Stomach smooth muscle (tissue), 2 donors: ENCODE results near the gene ALDH1L2.
A peak's percentile ranks its signal among the peaks of the same experiment; 100 is the strongest.

Experiments used
- H3K27ac ChIP-seq: one replicate; pipeline ENCODE4 v1.7.0; 2013; ENCODE audit warnings: mild to moderate bottlenecking, low read length, inconsistent platforms
- H3K27me3 ChIP-seq, 2 donors: one replicate each; pipeline ENCODE4 v1.7.0; 2013; ENCODE audit warnings: low read length in 2 of 2; ENCODE audit not compliant: insufficient read depth in 2 of 2, control insufficient read depth in 1 of 2
- H3K36me3 ChIP-seq, 2 donors: one replicate each; pipeline ENCODE4 v1.7.0; 2013; ENCODE audit warnings: low read length in 2 of 2; ENCODE audit not compliant: control insufficient read depth in 2 of 2, insufficient read depth in 2 of 2
- H3K4me1 ChIP-seq: one replicate; pipeline ENCODE4 v1.7.0; 2013; ENCODE audit warnings: low read length; ENCODE audit not compliant: control insufficient read depth, insufficient read depth
- H3K4me3 ChIP-seq, 2 donors: one replicate each; pipeline ENCODE4 v1.7.0; 2013; ENCODE audit warnings: low read length in 2 of 2
- H3K9ac ChIP-seq, 2 donors: one replicate each; pipeline ENCODE4 v1.7.0; 2013; ENCODE audit warnings: low read length in 2 of 2, mild to moderate bottlenecking in 1 of 2
- H3K9me3 ChIP-seq, 2 donors: one replicate each; pipeline ENCODE4 v1.7.0; 2013; ENCODE audit warnings: low read length in 2 of 2; ENCODE audit not compliant: control insufficient read depth in 2 of 2
- donor health status: healthy.
- donor health status: Pancreatic carcinoma.

Gene ALDH1L2

GRCh38 chr12:105032703-105033357 lies 51.4 kb downstream of the ALDH1L2 start:
- Histone ChIP-seq H3K4me1 (no peaks in the 10 kb centered on the region), H3K27me3 (no peaks in the 10 kb centered on the region), H3K27ac (no peak overlapping the region), H3K9me3 (no peaks in the 10 kb centered on the region), H3K4me3 (no peak overlapping the region), H3K36me3 (peaks cover 0 to under 1% of the 10 kb centered on the region in 2 donors), H3K9ac (no peak overlapping the region)

- Histone ChIP-seq H3K4me1 (peaks cover 3% of the 10 kb centered on the region), H3K36me3 (no peaks in the 10 kb centered on the region), H3K9me3 (no peaks in the 10 kb centered on the region), H3K27me3 (no peaks in the 10 kb centered on the region), H3K27ac (no peak overlapping the region), H3K9ac (no peak overlapping the region), H3K4me3 (no peak overlapping the region)
Measured at GRCh38 chr12:105030820-105031807, 53.1 kb downstream of the ALDH1L2 start.

DNA sequence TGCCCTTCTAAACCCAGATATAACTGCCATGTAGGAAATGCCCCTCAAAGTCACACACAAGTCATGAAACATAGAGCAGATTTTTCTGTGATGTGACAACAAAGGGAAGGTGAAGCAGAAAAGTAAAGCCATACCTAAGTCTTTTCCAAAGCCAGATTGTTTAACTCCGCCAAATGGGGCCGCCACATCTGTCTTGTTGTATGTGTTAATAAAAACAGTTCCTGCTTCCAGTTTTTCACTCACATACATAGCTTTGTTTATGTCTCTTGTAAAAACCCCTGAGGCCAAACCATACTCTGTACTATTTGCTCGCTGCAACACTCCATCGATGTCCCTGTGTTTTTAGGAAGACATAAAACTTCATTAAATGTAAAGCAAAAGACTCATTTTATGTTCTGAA lies 57.8 kb downstream of the ALDH1L2 start:
- Histone ChIP-seq H3K27ac (peak overlapping the region; percentile 13), H3K9me3 (no peaks in the 10 kb centered on the region), H3K9ac (peak overlapping the region in 1 of 2 donors; percentile 22), H3K4me3 (peak overlapping the region in 1 of 2 donors; percentile 9), H3K4me1 (peaks cover 23% of the 10 kb centered on the region), H3K27me3 (no peaks in the 10 kb centered on the region), H3K36me3 (no peaks in the 10 kb centered on the region)

GRCh38 chr12:105025890-105026289 lies 58.4 kb downstream of the ALDH1L2 start:
- Histone ChIP-seq H3K4me1 (peaks cover 23% of the 10 kb centered on the region), H3K4me3 (no peak overlapping the region)

DNA sequence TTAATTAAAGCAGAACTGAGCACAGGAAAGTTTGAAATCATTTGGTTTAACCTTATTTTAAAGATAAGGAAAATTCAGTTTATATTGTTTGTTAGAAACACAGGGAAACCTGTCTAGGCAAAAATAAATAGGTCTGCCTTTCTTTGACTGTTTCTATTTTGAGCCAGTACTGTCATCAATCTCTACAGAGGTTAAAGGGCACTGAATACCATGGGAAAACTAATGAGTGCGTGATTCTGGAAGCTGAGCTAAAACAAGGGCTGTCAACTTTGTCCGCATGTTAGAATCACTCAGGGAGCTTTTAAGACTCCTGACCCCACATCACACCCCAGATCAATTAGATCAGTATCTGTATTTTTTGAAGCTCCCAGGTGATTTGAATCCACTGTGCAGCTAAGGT lies 59.3 kb downstream of the ALDH1L2 start:
- H3K4me3 ChIP-seq: no peak overlapping the region
- H3K4me1 ChIP-seq: peaks cover 23% of the 10 kb centered on the region
- no peak overlapping the region for H3K9ac ChIP-seq
- no peaks in the 10 kb centered on the region for H3K9me3 ChIP-seq
- no peaks in the 10 kb centered on the region for H3K36me3 ChIP-seq
- peak overlapping the region; percentile 71 for H3K27ac ChIP-seq
- no peaks in the 10 kb centered on the region for H3K27me3 ChIP-seq

More at GRCh38 chr12:105025890-105026289, 58.4 kb downstream of the ALDH1L2 start:
- Histone ChIP-seq H3K9ac (no peak overlapping the region), H3K27me3 (no peaks in the 10 kb centered on the region), H3K9me3 (no peaks in the 10 kb centered on the region), H3K27ac (peak overlapping the region; percentile 71), H3K36me3 (no peaks in the 10 kb centered on the region)

GRCh38 chr12:105020241-105020962 lies 63.9 kb downstream of the ALDH1L2 start:
- H3K36me3 ChIP-seq: peaks cover 0 to 10% of the 10 kb centered on the region in 2 donors
- no peak overlapping the region for H3K27ac ChIP-seq
- H3K9ac ChIP-seq: no peak overlapping the region
- H3K4me1 ChIP-seq: peaks cover 17% of the 10 kb centered on the region
- H3K9me3 ChIP-seq: no peaks in the 10 kb centered on the region
- no peaks in the 10 kb centered on the region for H3K27me3 ChIP-seq
- no peak overlapping the region for H3K4me3 ChIP-seq

- Histone ChIP-seq H3K4me3 (no peak overlapping the region), H3K27me3 (no peaks in the 10 kb centered on the region), H3K4me1 (peaks cover 3% of the 10 kb centered on the region), H3K27ac (no peak overlapping the region), H3K36me3 (peaks cover 6 to 10% of the 10 kb centered on the region in 2 donors), H3K9me3 (no peaks in the 10 kb centered on the region), H3K9ac (no peak overlapping the region)
Measured at GRCh38 chr12:105018776-105019175, 65.5 kb downstream of the ALDH1L2 start.

DNA sequence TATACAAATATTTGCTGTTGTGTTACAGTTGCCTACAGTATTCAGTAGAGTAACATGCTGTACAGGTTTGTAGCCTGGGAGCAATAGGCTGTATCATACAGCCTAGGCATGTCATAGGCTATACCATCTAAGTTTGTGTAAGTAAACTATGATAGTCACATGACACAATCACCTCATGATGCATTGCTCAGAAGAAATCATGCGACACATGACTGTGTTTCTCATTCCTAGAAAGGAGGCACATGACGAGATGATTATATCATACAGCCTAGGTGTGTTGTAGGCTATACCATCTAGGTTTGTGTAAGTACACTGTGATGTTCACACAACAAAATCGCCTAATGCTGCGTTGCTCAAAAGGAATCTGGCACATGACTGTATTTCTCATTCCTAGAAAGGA lies 66.2 kb downstream of the ALDH1L2 start:
- no peaks in the 10 kb centered on the region for H3K27me3 ChIP-seq
- no peak overlapping the region for H3K27ac ChIP-seq
- H3K9ac ChIP-seq: no peak overlapping the region
- H3K4me3 ChIP-seq: no peak overlapping the region
- H3K36me3 ChIP-seq: peaks cover 8 to 10% of the 10 kb centered on the region in 2 donors
- H3K4me1 ChIP-seq: peaks cover 3% of the 10 kb centered on the region
- H3K9me3 ChIP-seq: no peaks in the 10 kb centered on the region

DNA sequence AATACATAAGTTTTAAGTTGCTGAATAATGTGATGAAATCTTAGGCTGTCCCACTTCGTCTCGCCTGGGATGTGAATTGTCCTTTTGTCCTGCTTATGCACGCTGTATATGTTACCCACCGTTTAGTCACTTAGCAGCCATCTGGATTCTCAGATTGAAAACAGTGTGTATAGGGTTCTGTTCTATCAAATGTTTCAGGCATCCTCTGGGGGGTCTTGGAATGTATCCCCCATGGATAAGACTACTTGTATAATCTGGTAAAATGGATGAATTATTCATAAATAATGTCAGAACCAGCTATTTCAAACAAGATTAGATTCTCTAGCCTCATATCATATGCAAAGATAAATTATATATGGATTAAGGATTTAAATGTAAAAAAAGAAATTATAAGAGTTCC lies 68.7 kb downstream of the ALDH1L2 start:
- Histone ChIP-seq H3K27ac (no peak overlapping the region), H3K4me1 (no peaks in the 10 kb centered on the region), H3K36me3 (peaks cover 8 to 10% of the 10 kb centered on the region in 2 donors), H3K9ac (no peak overlapping the region), H3K27me3 (no peaks in the 10 kb centered on the region), H3K9me3 (no peaks in the 10 kb centered on the region), H3K4me3 (no peak overlapping the region)

GRCh38 chr12:105014603-105015002 lies 69.7 kb downstream of the ALDH1L2 start:
- H3K27me3 ChIP-seq: no peaks in the 10 kb centered on the region
- no peak overlapping the region for H3K27ac ChIP-seq
- H3K4me1 ChIP-seq: no peaks in the 10 kb centered on the region
- no peak overlapping the region for H3K4me3 ChIP-seq
- H3K36me3 ChIP-seq: peaks cover 8 to 10% of the 10 kb centered on the region in 2 donors
- no peaks in the 10 kb centered on the region for H3K9me3 ChIP-seq
- no peak overlapping the region for H3K9ac ChIP-seq
